D341Med (cell line): ENCODE results near the gene TSC22D1.
A peak's percentile ranks its signal among the peaks of the same experiment; 100 is the strongest.
"Not testable (repeated sequence)": the region's sequence is repeated elsewhere in the genome, so short reads cannot be mapped to it uniquely, and the experiment has no call there.

Source experiments
- DNase-seq: peaks from one replicate; pipeline ENCODE4 v3.0.0; 2012; ENCODE audit warnings: low spot score

Gene TSC22D1

DNA sequence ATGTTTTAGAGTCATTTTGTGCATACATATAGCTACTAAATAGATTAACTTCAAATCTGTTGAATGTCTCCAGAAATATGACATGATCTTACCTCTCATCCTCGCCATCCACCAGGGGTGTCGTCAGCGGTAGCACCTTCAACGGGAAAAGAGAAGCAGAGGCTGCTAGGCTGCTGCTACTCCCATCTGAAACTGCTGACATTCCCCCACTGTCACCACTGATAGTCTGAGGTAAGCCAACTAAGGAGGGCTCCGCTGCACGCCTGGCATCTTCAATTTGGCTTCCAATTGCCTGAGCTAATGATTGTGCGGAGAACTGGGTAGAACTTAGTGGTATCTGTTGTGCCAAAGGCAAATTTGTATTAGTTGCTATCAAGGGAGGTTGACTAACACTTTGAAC is 3.1 kb downstream of the TSC22D1 start:
- no peak for DNase-seq

DNA sequence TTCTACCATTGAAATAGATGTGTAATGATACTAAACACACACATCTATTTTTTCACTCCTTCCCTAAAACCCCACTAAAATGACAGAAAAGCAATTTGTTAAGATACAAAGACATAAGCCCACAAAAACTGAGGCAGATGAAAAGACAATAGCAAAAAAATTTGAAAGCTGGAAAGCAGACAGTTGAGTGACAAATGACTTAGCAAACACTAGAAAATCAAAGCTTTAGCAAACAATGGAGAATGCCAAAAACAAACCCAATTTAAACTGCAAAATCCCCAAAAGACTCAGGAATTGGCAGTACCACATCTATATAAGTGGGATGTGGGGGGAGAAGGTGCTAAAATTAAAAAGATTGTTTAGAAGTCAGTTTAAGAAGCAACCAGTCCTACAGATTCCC is 9.5 kb downstream of the TSC22D1 start:
- no peak for DNase-seq

DNA sequence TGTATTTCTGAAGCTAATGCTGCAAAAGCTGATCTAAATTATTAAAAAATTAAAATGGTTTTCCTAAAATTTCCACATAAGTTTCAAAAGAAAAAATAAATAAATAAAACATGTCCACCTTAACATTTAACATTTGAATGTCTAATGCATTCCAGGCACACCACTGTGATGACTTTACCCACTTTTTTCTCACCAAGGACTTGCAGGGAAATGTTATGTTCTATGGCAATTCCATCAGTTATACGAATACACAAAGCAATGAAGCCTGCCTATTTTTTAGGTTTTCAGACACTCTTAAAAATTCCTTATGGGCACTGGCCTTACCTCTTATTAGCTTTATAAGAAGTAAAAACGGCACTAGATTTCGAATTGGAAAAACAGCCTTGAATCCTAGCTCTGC is 10.2 kb downstream of the TSC22D1 start:
- DNase-seq: no peak

GRCh38 chr13:44564936-44565335 is 11.2 kb downstream of the TSC22D1 start:
- DNase-seq: no peak

DNA sequence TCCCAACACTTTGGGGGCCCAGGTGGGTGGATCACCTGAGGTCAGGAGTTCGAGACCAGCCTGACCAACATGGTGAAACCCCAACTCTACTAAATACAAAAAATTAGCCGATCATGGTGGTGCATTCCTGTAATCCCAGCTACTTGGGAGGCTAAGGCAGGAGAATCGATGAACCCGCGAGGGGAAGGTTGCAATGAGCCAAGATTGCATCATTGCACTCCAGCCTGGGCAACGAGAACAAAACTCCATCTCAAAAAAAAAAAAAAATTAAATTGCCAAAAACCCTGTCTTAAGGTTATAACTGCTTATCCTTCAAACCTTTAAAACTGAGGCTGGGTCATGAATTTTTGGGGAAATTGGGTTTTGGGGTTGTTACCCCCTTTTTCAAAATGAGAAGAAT is 13.3 kb downstream of the TSC22D1 start:
- DNase-seq: not testable (repeated sequence)

DNA sequence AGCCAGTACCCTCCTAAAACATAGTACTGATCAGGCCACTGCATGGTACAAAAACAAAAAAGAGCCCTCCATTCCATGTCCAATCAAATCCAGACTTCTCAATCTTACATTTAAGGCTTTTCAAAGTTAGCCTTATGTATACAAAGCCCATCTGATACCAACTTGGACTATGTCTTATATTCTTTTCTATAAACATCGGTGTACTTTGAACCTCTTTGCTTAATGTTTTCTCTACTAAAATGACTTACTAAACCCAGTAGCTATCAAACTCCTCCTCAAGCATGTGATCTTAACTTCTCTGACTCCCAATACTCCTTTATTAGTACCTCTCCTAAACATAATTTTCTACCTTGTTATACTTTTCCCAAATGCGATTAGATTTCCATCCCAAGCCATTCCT is 14.8 kb downstream of the TSC22D1 start:
- DNase-seq: no peak

DNA sequence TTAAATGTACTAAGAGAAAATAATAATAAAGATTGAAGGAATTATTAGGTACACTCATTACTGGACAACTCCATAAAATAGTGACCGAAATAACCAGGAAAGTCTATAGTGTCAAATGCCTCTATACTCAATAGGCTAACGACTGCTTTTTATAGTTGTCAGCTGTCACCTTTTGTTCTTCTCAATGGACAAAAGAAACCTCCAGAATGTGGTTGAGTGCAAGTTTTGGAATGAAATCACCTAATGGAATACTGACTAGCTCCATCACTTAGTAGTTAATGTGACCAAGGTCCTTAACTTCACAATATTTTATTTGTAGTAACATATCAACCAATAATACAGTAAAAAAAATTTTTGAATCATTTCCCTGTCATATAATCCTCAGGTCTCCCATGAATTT is 18.1 kb downstream of the TSC22D1 start:
- no peak for DNase-seq

DNA sequence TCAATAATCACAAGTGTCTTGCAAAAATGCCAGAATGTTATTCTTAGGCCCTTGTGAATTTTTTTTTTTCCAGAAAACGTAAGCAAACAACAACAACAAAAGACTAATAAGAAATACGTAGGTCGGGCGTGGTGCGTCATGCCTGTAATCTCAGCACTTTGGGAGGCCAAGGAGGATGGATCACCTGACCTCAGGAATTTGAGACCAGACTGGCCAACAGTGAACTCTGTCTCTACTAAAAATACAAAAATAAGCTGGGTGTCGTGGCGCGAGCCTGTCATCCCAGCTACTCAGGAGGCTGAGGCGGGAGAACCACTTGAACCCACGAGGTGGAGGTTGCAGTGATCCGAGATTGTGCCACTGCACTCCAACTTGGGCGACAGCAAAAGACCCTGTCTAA is 20.9 kb downstream of the TSC22D1 start:
- DNase-seq: no peak

- no peak for DNase-seq
Measured at GRCh38 chr13:44549476-44549875, 26.7 kb downstream of the TSC22D1 start.

DNA sequence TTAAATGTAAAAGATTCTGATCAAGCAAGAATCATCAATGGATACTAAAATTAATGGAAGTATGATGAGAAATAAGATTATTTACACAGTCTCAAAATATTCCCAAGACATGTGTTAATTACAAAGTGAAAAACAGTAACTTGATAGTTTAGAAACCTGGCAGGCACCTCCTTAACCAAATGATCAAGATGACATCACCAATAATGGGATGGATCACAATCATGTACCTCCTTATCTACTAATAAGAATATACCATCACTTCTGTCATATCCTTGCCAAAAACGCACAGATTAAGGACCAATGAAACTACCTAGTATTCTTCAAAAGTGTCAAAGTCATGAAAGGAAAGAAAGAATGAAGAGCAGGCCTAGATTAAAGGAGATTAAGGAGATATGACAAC is 30.0 kb downstream of the TSC22D1 start:
- DNase-seq: no peak

GRCh38 chr13:44543369-44543768 is 32.8 kb downstream of the TSC22D1 start:
- DNase-seq: no peak

DNA sequence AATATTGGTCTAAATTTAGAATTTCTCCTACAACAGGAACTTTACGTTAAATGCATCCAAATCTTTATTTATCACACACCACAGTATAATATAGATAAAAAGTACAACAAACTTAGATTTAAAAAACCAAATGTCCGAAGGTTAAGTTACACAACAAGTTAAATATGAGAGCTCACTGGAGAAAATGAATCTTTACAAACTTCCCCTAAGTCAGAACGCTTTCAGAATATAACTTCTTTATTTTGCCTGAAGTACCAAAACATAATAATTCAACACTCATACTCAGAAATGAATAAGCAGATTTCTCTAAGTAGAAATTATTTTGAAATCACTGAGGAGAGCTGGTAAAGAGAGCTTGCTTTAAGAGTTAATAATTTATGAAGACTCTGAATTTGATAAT is 33.8 kb downstream of the TSC22D1 start:
- DNase-seq: no peak

GRCh38 chr13:44541601-44542000 is 34.5 kb downstream of the TSC22D1 start:
- no peak for DNase-seq

DNA sequence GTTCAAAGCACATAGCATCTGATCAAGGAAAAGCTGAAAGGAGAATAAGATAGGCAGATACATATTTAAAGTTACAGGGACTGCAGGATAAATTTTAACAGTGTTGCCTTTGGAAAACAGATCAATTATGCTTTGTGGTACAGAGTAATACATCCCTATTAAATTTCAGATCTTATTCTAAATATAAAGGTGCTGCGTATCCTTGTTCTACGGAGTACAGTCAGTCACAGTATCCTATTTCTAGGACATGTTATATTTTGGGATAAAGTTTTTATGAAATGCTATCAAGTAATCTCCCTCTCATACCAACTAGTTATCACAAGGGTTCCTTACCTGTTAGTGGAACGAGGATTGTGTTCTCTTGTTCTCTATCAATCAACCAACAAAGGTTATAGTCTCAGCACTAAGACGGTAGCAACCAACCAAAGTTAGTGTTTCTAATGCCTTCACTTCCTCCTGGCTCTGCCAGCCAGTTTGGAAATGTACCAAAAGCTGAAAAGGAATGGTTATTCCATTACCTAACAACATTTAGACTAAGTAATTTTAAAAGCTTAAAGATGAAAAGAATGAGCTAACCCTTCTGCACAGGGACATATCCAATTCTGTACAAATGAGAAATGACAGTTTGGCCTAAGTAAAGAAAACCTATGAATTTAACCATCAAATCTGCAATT is 35.2 kb downstream of the TSC22D1 start:
- DNase-seq: no peak

- peak; percentile 13 for DNase-seq
Measured at GRCh38 chr13:44537248-44537647, 38.9 kb downstream of the TSC22D1 start.

GRCh38 chr13:44523146-44524015 is 52.7 kb downstream of the TSC22D1 start:
- no peak for DNase-seq

- DNase-seq: no peak
Measured at GRCh38 chr13:44519642-44520041, 56.5 kb downstream of the TSC22D1 start.

- no peak for DNase-seq
Measured at GRCh38 chr13:44516771-44517170, 59.4 kb downstream of the TSC22D1 start.

DNA sequence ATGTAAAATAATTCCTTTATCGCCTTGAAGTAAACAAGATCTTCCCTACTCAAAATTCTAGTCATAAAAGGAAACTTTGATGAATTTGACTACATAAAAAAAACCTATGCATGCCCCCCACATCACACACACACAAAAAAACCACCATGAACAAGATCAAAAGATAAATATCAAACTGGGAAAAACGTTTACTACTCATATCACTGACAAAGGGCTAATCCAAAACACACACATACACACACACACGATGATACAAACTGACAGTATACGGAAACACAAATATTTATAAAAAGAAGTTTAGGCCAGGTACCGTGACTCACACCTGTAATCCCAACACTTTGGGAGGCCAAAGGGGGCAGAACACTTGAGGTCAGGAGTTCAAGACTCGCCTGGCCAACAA is 61.9 kb downstream of the TSC22D1 start:
- DNase-seq: no peak

DNA sequence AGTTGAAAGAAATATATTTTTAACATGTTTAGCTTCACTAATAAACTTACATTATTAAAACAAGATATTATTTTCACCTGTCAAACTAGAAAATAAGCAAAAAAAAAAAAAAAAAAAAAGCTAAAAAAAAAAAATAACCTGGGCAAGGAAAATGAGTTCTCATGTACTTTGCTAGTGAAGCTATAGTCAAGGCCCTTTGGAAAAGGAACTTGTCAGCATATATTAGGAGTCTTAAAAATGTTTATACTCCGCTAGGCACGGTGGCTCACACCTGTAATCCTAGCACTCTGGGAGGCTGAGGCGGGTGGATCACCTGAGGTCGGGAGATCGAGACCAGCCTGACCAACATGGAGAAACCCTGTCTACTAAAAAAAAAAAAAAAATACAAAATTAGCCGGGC is 66.3 kb downstream of the TSC22D1 start:
- not testable (repeated sequence) for DNase-seq

GRCh38 chr13:44508562-44509077 is 67.5 kb downstream of the TSC22D1 start:
- no peak for DNase-seq

GRCh38 chr13:44507639-44508038 is 68.5 kb downstream of the TSC22D1 start:
- no peak for DNase-seq

DNA sequence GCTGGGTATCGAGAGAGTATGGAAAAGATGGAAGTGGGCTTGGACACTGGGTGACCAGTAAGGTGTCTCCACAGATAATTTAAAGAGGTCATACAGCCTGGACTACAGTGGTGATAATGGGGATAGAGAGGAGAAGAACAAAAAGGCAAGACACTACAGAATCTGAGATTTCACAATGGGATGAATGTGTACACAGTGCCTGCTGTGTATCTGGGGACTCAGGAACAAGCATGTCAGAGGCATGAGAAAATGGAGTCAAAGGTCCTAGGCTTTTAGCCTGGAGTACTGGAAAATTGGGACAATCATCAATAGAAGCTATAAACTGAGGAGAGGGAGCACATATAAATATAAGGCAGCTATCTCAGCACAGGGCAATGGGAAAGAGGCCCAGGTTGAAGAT is 69.4 kb downstream of the TSC22D1 start:
- DNase-seq: no peak
